GM19372 (cell line): ENCODE data around the gene CAMTA1.

ENCODE experiments used
- ATAC-seq: cut with Tn5 transposase; IDR thresholded peaks from one replicate; pipeline ENCODE4 v1.9.1; 2021; ENCODE audit warnings: mild to moderate bottlenecking, low read depth, moderate library complexity; ENCODE audit not compliant: unreplicated experiment

CAMTA1 gene

DNA sequence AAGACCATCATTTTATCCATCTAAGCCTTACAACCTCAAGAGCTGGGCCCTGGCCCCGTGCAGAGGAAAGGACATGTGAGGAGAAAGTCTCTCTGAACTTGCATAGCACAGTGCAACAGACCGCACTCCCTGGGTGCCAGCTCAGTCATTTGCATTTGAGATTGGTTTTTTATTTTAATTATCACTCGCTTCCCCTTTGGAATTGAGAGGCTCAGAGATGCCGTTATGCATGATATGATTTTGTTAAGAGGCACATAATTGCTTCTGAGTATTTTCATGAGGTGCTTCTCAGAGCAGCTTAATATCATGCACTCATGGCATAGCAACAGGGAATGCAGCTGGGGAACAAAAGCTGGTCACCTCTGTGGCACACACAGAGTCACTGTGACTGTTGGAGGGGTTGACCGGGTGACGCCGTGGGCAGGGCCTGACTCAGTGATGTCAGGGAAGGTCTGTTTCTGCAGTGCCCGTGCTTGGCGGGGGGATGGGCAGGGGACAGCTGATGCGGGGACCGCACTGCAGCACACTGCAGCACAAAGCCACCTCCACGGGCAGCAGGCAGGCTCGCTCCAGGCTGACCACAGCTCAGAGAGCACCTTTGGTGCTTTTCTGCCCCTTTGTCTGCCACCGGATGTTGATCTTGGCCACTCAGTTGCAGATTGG lies 942.7 kb downstream of the CAMTA1 start:
- no peak for ATAC-seq

DNA sequence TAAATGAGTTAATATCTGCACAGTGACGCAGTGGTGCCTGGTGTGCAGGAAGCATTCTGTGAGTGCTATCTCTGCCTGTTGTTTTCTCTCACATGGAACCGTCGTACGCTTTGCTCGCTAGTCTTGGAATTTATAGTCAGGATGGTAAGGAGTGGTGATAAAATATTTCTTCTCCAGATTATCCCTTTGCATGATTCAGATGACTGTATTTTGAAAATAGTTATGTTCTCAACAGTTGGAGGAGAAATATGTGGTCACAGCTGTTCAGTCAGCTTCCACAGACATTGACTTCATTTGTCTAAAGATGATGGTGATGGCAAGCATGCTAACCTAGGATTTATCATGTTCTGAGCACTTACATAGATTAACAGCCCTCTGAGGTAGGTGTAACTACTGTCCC lies 944.5 kb downstream of the CAMTA1 start:
- no peak for ATAC-seq

DNA sequence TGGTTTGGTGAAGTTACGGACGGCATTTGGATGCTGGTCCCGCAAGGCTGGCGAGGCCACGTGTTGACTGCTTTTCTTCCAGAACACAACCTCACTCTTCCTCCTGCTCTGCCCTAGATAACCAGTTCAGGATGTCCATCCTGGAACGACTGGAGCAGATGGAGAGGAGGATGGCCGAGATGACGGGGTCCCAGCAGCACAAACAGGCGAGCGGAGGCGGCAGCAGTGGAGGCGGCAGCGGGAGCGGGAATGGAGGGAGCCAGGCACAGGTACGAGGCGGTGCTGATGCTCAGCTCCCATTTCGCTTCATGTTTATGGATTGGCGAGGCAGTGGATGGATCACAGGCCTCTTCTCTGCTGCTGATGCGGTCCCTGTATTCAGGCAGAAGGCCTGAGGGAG lies 947.1 kb downstream of the CAMTA1 start:
- ATAC-seq: no peak

GRCh38 chr1:7733276-7733675 lies 948.0 kb downstream of the CAMTA1 start:
- no peak for ATAC-seq

DNA sequence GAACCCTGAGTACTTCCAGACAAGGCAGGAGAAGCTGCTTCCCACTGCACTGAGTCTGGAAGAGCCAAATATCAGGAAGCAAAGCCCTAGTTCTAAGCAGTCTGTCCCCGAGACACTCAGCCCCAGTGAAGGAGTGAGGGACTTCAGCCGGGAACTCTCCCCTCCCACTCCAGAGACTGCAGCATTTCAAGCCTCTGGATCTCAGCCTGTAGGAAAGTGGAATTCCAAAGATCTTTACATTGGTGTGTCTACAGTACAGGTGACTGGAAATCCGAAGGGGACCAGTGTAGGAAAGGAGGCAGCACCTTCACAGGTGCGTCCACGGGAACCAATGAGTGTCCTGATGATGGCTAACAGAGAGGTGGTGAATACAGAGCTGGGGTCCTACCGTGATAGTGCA lies 952.8 kb downstream of the CAMTA1 start:
- ATAC-seq: no peak

- ATAC-seq: no peak
Measured at GRCh38 chr1:7743346-7743745, 958.1 kb downstream of the CAMTA1 start.

DNA sequence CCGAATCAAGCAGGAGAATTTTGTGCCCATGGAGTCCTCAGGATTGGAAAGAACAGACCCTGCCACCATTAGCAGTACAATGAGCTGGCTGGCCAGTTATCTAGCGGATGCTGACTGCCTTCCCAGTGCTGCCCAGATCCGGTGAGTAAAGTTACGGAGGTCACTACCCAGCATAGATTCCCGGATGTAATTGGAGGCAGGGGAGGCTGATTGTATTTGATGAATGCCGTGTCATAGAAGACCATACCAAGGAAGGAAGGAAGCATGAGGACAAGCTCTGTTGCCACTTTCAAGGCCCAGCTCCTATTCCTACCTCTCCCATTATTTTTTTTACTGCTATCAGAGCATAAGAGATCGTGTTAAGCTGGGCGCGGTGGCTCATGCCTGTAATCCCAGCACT lies 959.6 kb downstream of the CAMTA1 start:
- no peak for ATAC-seq

GRCh38 chr1:7745783-7746182 lies 960.5 kb downstream of the CAMTA1 start:
- ATAC-seq: no peak

GRCh38 chr1:7747605-7748004 lies 962.4 kb downstream of the CAMTA1 start:
- no peak for ATAC-seq

GRCh38 chr1:7749126-7749525 lies 963.9 kb downstream of the CAMTA1 start:
- no peak for ATAC-seq

DNA sequence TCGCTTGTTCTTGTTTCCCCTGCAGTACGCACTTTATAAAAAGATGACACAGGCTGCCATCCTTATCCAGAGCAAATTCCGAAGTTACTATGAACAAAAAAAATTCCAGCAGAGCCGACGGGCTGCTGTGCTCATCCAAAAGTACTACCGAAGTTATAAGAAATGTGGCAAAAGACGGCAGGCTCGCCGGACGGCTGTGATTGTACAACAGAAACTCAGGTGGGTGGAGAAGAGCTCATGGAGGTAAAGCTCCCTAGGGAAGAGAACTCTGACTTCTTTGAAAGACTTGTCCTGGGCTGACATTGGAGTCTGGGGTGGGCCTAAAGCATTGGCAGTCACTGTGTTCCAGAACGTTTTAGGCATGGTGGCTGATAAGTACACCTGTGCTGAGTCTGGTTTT lies 965.9 kb downstream of the CAMTA1 start:
- no peak for ATAC-seq

DNA sequence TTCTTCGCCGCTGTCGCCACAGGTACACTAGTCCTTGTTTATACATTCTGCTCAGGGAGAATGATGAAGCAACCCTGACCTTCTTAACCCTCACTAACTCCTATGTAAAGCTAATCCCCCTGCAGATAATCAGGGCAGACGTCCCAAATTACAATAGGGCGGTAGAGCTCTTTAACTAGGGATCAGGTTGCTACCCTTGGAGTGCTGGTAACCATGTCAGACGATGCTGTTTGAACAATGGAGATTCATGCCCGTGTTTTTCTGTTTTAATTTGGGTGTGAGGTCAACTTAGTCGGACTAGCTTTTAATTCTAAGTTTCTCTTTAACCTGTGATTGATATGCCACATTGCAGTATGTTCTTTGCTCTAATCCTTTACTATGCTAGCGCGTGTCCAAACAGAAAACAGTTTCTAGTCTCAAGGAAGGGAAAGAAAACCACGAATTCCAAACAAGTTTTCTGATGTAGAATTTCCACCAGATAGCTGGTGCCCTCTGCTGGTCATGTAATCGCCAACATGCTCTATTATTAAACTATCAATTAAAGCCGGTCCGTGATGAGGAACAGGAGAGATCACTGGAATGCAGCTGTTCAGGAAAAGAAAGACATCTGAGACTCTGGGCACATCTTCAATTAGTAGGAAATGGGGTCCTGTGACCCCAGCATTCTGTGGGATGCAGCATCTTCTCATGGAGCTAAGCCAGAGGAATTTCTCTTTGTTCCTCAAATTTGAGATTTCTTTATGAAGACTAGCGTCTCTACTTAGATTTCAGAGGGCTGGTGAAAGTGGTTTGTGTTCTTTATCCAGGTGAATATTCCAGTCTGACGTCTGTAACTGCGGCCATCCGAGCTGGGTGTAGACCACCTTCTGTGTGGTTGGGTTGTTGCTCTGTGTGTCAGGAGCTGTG lies 967.5 kb downstream of the CAMTA1 start:
- no peak for ATAC-seq

DNA sequence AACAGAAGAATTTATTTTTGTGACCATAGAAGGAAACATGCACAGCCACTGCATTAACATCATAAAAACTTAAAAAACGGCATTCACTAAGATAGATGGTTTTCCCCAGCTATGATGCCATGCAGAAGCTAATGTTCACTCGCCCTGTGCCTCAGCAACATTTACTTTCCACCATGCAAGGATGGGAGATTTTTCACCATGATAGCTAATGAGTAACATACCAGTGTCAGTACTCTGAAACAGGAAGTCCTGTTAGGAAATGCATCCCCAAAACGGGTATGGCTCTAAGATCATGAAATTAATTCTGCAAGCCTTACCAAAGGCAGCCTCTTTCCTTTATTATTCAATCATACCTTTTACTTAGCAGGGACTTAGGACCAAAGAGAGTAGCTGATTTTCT lies 968.4 kb downstream of the CAMTA1 start:
- no peak for ATAC-seq

DNA sequence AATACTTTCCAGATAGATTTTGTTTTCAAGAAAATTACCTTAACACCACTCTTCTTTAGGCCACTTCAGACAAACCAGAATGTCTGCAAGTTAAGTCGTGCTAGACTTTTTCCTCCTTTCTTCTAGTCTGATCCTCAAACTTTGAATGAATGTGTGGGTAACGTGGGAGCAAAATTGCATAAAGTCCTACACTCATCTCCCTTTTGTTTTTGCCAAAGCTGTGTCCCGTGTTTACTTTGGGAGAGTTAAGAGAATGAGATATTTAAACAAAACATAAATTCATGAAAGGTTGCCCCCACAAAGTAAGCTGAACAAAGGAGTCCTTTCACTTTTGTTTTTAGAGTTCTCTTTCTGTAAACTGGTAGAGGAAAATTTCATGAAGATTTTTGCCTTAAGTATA lies 969.0 kb downstream of the CAMTA1 start:
- no peak for ATAC-seq

DNA sequence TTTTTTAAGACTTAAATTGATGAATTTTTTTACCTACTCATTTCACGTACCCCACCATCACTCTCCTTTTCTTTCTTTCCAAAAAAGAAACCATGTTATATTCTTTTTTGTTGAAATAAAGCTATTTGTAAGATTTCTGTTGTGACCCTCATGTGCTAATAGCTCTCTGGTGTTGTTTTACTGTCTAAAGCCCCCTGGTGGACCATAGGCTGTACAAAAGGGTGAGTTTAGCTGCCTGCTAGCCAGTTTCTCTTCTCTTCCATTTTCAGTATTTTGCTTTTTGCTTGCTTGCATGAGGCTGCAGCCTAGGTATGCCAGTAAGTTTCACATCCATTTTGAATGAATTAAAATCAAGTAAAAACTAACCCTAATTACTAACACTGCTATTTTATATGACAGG lies 970.2 kb downstream of the CAMTA1 start:
- ATAC-seq: no peak

DNA sequence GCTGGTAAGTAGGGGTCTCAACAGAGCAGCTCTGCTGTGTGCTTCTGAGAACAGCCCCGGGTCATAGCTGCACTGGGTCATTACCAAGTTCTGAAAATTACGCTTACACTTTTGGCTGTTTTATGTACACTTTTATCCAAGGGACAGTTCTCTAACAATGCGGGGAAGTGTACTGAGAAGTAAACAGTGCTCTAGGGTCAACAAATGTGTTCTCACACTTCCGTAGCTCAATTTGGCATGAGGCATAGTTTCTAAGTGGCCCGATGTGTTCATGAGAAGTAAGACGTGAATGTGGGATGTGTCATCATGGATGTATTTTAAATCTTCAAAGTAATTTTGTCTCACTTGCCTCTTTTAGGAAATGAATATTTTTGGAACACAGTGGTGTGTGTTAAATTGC lies 975.0 kb downstream of the CAMTA1 start:
- no peak for ATAC-seq

DNA sequence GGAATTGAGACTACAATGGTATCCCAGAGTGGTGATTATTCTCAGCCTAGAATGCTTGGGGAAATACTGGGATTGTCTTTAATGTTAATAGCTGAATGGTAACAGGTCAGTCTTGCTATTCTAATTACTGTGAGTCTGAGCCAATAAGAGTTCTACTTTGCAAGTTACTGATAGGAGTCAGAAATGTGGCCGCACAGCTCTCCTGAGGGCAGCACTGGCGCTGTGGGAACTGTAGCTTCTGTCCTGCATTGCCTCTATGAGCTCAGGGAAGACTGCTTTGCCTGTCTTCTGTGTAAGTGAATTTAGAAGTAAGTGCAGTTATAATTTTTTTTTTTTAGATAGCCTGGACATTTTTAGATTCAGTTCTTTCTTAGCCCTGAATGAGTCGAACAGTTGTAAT lies 975.8 kb downstream of the CAMTA1 start:
- ATAC-seq: no peak

DNA sequence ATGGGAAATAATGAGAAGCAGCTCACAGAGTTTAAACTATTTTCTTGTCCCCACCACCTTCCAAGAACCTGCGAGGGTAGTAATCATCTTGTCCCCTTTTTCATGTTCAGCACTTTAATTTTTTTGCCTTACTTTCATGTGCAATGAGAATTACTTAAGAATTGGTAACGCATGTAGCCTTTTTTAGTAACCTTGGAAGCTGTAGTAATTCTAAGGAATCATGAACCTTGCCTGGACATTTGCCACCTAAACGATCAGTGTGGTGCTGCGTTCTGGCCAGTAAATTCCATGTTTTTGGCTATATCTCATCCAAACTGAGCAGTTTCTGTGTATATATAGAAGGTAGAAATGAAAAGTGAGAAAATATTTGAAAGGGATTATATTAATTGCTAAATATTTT lies 981.9 kb downstream of the CAMTA1 start:
- ATAC-seq: no peak

DNA sequence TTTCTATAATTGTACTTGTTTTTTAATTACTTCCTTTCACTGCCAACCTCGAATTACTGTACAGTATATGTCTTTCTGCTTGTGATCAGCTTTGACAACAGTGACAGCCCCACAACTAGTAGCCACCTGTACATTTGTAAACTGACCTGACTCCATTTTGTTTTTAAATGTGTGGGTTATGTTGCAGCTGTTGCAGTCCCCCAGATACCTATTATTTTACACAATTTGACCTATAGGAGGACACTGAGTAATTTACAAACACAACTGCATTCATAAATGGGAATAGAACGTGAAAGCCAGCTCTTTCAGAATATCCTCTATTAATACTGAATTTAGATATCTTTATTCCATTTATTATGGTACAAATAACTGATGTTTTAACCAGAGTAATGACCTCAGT lies 983.3 kb downstream of the CAMTA1 start:
- ATAC-seq: no peak

GRCh38 chr1:7769673-7770412 lies 984.6 kb downstream of the CAMTA1 start:
- no peak for ATAC-seq

GRCh38 chr1:7770669-7770996 lies 985.4 kb downstream of the CAMTA1 start:
- no peak for ATAC-seq
